GF-D8 (cell line): ENCODE data around the gene SH2D1B.
"Not testable (repeated sequence)": the region's sequence is repeated elsewhere in the genome, so short reads cannot be mapped to it uniquely, and the experiment has no call there.

Experiments used
- DNase-seq: peaks from one replicate; lab custom pipeline; 2025; lab: John Stamatoyannopoulos, UW

Gene SH2D1B

GRCh38 chr1:162412002-162412401, at the start of gene SH2D1B:
Gene SH2D1B (minus strand): TSS chr1:162412136. CDS start chr1:162412016, 120 bp downstream.
- DNase-seq = no peak

DNA sequence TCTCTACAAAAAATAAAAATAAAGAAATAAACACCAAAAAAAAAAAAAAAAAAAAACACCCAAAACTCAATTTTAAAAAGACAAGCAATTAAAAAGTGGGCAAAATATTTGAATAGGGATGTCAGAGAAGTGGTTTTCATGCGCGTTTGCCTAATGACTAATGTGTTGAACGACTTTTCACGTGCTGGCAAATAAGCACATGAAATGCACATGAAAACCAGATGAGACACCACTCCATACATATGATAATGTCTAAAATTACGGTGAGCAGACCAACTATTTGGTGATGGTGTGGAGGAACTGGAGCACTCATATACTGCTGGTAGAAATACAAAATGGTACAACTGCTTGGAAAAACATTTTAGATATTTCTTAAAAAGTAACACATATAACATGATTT, 46.3 kb upstream of the SH2D1B start:
- no peak for DNase-seq

GRCh38 chr1:162456323-162456722, 44.4 kb upstream of the SH2D1B start:
- DNase-seq = no peak

DNA sequence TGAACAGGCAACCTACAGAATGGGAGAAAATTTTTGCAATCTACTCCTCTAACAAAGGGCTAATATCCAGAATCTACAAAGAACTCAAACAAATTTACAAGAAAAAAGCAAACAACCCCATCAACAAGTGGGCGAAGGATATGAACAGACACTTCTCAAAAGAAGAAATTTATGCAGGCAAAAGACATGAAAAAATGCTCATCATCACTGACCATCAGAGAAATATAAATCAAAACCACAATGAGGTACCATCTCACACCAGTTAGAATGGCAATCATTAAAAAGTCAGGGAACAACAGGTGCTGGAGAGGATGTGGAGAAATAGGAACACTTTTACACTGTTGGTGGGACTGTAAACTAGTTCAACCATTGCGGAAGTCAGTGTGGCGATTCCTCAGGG, 42.4 kb upstream of the SH2D1B start:
- DNase-seq = not testable (repeated sequence)

- DNase-seq = no peak
Measured at GRCh38 chr1:162446946-162447345, 35.0 kb upstream of the SH2D1B start.

DNA sequence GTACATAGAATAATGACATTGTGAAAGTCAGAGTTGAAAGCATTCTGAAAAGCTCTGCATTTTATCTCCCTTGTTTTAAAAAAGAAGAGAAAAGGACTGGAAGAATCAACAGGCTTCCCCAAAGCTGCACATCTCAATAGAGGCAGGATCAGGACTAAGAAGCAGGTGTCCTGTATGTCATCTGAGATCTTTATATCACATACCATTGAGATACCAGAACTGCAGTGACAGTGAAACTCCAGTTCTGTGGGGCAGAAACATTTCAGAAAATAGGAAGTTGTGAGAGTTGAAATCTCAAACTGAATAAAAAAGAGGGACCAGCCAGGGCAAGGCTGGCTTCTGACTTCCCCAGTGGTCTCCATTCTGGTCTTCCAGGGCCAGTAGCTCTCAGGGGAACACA, 33.0 kb upstream of the SH2D1B start:
- no peak for DNase-seq

- not testable (repeated sequence) for DNase-seq
Measured at GRCh38 chr1:162432977-162433713, 21.2 kb upstream of the SH2D1B start.

DNA sequence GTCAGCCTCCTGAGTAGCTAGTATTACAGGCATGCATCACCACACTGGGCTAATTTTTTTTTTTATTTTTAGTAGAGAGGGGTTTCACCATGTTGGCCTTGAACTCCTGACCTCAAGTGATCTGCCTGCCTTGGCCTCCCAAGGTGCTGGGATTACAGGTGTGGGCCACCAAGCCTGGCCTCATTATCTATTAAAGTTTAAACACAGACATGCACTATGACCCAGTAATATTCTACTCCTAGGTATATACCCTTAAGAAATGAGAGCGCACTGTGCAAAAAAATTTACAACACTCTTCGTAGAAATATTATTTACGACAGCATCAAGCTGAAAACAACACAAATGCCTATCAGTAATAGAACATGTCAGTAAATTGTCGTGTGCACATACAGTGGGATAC, 18.6 kb upstream of the SH2D1B start:
- no peak for DNase-seq

GRCh38 chr1:162422662-162423375, 10.9 kb upstream of the SH2D1B start:
- DNase-seq = peak; percentile 87

DNA sequence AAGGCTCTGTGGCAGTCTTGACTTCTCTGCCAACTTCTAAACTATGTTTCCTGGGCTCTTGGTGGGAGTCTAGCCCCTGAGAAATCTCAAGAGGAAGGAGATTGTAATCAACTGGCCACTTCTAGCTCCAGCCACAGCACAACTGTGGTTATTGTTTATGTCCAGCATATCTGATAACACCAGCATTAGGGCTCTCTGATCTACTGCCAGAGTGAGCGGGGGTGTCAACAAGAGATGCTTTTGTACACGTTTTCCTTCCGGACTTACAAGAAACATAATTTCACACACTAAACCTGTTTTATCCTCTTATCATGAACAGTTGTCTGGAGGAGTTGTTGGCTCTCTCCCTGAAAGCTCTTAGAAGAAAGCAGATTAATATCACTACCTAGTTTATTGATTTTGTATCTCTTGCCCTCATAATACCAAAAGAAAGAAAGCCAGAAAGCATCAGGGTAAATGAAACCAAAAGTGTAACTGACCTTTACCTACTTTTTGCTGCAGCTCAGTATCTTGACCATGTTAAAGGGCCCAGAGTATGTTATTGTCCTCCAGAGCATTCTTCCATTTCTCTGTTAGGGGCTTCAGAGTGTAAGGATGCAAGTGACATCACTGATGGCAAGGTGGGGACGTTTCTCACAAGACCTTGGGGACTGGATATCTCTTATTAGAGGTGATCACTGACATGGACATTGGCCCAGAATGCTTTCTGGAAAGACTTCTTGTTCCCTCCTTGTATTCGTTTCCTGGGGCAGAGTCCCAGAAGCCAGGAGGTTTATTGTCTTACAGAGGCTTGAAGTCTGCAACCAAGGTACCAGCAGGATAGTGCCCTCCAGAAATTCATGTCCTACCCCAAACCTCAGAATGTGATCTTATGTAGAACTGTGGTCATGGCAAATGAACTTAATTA, 9.6 kb upstream of the SH2D1B start:
- no peak for DNase-seq

GRCh38 chr1:162420120-162420519, 8.2 kb upstream of the SH2D1B start:
- DNase-seq = no peak

DNA sequence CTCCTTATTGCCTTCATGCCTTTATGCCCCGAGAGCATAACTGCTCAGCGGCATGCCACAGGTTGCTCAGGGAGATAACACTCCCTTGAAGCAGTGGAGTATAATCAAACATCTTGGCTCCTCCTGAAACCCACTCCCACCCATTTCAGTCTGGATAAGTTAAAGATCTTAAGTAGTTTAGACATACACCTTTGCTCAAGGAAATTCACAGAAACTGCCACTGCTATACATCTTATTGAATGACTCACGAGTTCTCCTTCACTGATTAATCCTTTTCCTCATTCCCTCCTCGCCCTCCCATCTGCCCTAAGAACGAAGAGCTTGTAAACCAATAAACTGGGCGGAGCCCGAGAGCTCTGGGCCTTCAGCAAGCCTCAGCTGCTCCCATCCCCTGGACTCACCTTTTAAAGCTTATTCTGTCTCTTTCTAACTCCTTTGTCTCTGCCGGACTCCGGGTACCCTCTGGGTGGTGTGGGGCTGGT, 7.6 kb upstream of the SH2D1B start:
- DNase-seq = not testable (repeated sequence)

GRCh38 chr1:162418584-162418983, 6.6 kb upstream of the SH2D1B start:
- DNase-seq = not testable (repeated sequence)

GRCh38 chr1:162417650-162418049, 5.7 kb upstream of the SH2D1B start:
- DNase-seq = no peak

- DNase-seq = no peak
Measured at GRCh38 chr1:162416909-162417308, 5.0 kb upstream of the SH2D1B start.

DNA sequence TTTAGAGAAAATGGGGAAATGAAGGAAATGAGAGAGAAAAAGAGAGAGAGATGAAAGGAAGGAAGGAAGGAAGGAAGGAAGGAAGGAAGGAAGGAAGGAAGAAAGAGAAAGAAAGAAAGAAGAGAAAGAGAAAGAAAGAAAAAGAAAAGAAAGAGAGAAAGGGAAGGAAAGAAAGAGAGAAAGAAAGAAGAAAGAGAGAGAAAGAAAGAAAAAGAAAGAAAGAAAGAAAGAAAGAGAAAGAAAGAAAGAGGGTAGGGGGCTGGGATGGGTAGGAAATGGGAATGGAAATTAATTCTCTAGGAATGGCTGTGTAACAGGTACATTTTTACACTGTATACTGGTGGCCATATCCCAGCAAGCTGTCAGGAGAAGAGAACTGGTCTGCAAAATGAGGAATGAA, 4.3 kb upstream of the SH2D1B start:
- DNase-seq = no peak

DNA sequence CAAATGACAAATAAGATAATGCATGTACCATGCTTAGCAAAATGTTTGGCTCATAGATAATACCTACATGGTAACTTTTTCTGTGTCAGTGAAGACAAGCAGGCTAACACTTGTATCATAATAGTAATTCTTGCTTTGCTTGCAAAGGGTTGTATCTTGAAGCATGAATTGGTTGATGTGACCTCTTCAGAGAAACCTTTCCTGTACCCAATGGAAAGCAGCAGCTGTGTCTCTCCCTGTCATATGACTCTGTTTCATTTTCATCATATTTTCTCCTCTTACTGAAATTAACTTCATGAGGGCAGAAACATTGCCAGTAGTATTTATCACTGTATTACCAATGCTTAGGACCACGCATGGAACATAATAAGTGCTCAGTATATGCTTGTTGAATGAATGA, 4.4 kb downstream of the SH2D1B start:
- no peak for DNase-seq

DNA sequence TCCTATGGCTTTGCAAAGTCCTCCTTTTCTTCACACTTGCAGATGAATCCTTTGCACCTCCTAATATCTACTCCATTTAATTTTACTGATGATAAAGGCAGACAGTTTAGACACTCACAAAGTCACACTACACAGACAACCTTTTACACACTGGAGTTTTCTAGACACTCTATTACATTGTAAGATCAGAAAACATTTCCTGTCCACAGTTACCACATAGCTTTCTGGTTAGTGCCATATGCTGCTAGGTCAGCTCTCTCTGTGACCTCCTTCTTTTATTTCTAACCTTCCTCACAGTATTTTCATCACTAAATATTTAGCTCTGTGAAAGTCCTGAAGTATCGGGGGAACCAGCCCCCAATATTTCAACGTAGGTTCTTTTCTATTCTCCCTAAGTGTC, 5.1 kb downstream of the SH2D1B start:
- DNase-seq = no peak

- DNase-seq = no peak
Measured at GRCh38 chr1:162405800-162406199, 6.1 kb downstream of the SH2D1B start.

DNA sequence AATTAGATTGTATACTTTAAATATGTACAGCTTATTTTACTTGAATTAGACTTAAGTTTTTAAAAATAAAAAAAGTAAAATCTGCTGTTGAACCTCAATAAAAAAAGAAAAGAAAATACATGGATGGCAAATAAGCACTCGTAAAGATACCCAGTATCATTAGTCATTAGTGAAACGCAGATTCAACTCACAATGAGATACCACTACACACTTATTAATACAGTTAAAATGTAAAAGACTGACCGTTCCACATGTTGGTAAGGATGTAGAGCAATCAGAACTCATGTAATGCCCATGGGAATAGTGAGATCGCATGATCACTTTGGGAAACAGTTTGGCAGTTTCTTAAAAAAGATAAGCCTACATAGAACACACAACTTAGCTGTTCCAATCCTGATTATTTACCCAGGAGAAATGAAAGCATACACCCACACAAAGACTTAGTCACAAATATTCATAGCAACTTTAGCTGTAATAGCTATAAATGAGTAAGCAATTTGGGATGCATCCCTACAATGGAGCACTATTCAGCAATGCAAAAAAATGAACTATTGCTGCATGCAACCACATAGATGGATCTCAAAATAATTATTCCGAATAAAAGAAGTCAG, 7.3 kb downstream of the SH2D1B start:
- DNase-seq = no peak

DNA sequence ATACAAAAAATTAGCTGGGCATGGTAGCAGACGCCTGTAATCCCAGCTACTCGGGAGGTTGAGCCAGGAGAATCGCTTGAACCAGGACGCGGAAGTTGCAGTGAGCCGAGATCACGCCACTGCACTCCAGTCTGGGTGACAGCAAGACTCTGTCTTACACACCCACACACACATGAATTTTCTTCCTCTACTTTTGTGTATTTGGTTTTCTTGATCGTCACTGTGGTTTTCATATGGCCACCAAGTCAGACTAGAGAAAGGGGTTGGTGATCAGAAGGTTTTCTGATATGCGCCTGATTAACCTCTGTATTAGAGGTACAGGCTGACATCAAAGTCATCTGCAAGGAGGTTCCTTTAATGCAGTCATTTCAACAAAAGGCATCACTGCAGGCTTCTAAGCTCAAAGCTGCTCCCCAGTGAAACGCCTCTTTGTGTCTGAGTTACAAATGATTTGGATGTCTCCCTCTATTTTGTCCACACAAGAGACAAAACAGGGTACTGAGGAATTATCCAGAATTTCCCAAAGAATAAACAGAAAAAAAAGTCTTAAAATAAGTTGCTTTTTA, 11.1 kb downstream of the SH2D1B start:
- DNase-seq = no peak
